Measurements from ENCODE around the gene PDLIM1.

The PDLIM1 gene

DNA sequence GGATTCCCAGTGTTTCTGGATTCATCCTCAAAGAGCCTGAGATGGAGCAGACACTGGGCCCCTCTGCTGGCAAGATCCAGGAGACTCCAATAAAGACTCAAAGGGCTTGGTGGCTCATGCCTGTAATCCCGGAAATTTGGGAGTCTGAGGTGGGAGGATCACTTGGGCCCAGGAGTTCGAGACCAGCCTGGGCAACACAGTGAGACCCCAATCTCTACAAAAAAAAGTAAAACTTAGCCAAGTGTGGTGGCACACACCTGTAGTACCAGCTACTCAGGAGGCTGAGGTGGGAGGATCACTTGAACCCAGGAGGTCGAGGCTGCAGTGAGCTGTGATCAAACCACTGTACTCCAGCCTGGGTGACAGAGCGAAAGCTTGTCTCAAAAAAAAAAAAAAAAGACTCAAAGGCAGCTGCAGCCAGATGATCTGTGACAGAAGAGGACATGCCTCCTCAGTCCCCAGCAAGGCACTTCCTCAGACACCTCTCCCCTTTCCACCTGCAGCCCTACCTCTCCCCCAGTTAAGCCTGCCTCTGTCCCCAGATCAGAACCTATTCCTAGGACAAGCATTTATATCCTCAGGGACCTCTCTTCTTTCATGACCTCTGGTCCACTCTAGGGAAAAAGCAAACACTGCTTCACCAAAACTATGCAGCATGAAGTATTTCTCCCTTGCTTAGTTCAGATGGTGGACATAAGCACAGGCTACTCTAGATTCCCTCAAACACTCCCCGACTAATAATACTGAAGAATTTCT, 27.9 kb downstream of the PDLIM1 start:
- Histone ChIP-seq H3K79me2 (ENCODE audit: low read length) (peaks cover 28% of the 10 kb centered on the region), H3K27me3 (replicated peaks; ENCODE audit: insufficient read depth, low read length) (no peaks in the 10 kb centered on the region), H4K20me1 (ENCODE audit: insufficient read depth, low read length) (no peaks in the 10 kb centered on the region), H2AFZ (ENCODE audit: low read length) (no peak overlapping the region), H3K4me3 (ENCODE audit: low read length) (no peak overlapping the region), H3K36me3 (replicated peaks; ENCODE audit: insufficient read depth, low read length) (0 out of 2 replicates have a peak, but pooled peaks cover 4% of the 10 kb centered on the region), H3K27ac (ENCODE audit: low read length) (no peak overlapping the region), H3K4me1 (ENCODE audit: low read length) (peaks cover 53% of the 10 kb centered on the region), H3F3A (ENCODE audit: insufficient read depth, low read length) (peaks cover 21% of the 10 kb centered on the region), H3K9me3 (replicated peaks; ENCODE audit: insufficient read depth, low read length) (no peaks in the 10 kb centered on the region), H3K4me2 (ENCODE audit: low read depth, low read length) (no peak overlapping the region), H3K9ac (ENCODE audit: low read length) (no peak overlapping the region), H3K9me2 (replicated peaks; ENCODE audit: insufficient read depth, low read length) (no peaks in the 10 kb centered on the region)
- TF ChIP-seq CTCF (IDR thresholded peaks at IDR 0.05; ENCODE audit: low read length), result no peak
- TF ChIP-seq EZH2phosphoT487 (IDR thresholded peaks at IDR 0.05; ENCODE audit: low read length), result no peak
- no peak for TF ChIP-seq EZH2 (optimal IDR thresholded peaks at IDR 0.05; ENCODE audit: low read depth, low read length)
- no peak for DNase-seq

DNA sequence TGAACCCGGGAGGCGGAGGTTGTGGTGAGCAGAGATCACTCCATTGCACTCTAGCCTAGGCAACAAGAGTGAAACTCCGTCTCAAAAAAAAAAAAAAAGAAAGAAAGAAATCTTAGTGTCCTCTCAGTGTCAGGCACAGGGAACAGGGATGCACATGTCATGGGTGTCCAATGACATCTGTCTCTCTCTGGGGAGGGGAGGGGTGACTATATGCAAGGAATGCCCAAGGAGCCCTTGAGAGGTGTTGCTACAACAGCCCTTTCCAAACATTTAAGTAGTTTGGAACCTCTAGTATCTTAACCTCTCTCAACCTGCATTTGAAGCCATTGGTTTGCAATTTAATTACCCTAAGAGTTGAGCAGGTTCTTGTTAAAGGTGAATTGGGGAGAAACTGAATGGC, 28.9 kb downstream of the PDLIM1 start:
- H2AFZ ChIP-seq (ENCODE audit: low read length), result no peak overlapping the region
- H3K4me2 ChIP-seq (ENCODE audit: low read depth, low read length), result no peak overlapping the region
- 0 out of 2 replicates have a peak, but pooled peaks cover 6% of the 10 kb centered on the region for H3K36me3 ChIP-seq (replicated peaks; ENCODE audit: insufficient read depth, low read length)
- no peak overlapping the region for H3K4me3 ChIP-seq (ENCODE audit: low read length)
- no peaks in the 10 kb centered on the region for H4K20me1 ChIP-seq (ENCODE audit: insufficient read depth, low read length)
- peaks cover 21% of the 10 kb centered on the region for H3F3A ChIP-seq (ENCODE audit: insufficient read depth, low read length)
- H3K79me2 ChIP-seq (ENCODE audit: low read length), result peaks cover 37% of the 10 kb centered on the region
- H3K9me3 ChIP-seq (replicated peaks; ENCODE audit: insufficient read depth, low read length), result no peaks in the 10 kb centered on the region
- H3K9me2 ChIP-seq (replicated peaks; ENCODE audit: insufficient read depth, low read length), result no peaks in the 10 kb centered on the region
- TF ChIP-seq CTCF (IDR thresholded peaks at IDR 0.05; ENCODE audit: low read length) (no peak), EZH2phosphoT487 (IDR thresholded peaks at IDR 0.05; ENCODE audit: low read length) (no peak), EZH2 (optimal IDR thresholded peaks at IDR 0.05; ENCODE audit: low read depth, low read length) (no peak)
- peak overlapping the region; percentile 14; the same call in 1 of the 2 replicates for H3K27ac ChIP-seq (ENCODE audit: low read length)
- no peak overlapping the region for H3K9ac ChIP-seq (ENCODE audit: low read length)
- H3K27me3 ChIP-seq (replicated peaks; ENCODE audit: insufficient read depth, low read length), result no peaks in the 10 kb centered on the region
- DNase-seq, result no peak
- H3K4me1 ChIP-seq (ENCODE audit: low read length), result peaks cover 46% of the 10 kb centered on the region

DNA sequence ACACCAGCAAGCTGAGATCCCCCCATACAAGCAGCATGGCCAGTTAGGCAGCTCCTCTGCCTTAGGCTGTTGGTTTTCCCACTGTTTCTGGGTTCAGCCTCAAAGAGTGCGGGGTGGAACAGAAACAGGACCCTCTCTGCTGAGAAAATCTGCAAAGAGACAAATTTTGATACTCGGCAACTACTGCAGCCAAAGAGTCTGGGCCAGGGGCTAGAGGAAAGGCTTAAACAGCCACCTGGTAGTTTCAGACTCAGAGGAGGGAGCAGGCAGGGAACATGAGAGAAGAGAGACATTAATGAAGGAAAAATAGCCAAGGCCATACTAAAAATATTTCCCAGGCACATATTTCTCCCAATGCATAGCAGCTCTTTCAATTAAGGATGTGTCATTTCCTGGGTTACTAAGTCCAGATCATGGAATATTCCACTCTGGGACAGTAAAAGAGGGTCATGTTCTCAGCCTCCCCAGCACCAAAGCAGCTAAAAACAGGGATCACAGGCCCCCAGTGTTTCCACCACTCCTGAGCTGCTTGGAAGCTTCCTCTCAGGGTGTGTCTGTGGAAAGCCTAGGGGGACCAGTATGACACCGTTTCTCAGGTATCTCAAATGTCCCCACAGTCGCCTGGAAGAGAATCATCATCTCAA, 29.8 kb downstream of the PDLIM1 start:
- Histone ChIP-seq H3K4me2 (ENCODE audit: low read depth, low read length) (peak overlapping the region; percentile 67), H3K4me1 (ENCODE audit: low read length) (peaks cover 46% of the 10 kb centered on the region), H3K36me3 (replicated peaks; ENCODE audit: insufficient read depth, low read length) (0 out of 2 replicates have a peak, but pooled peaks cover 6% of the 10 kb centered on the region), H4K20me1 (ENCODE audit: insufficient read depth, low read length) (no peaks in the 10 kb centered on the region), H3K9me2 (replicated peaks; ENCODE audit: insufficient read depth, low read length) (no peaks in the 10 kb centered on the region), H3K27me3 (replicated peaks; ENCODE audit: insufficient read depth, low read length) (no peaks in the 10 kb centered on the region), H3K79me2 (ENCODE audit: low read length) (peaks cover 36% of the 10 kb centered on the region), H3K4me3 (ENCODE audit: low read length) (peak overlapping the region; percentile 20), H3K27ac (ENCODE audit: low read length) (peak overlapping the region; percentile 93), H2AFZ (ENCODE audit: low read length) (no peak overlapping the region), H3K9ac (ENCODE audit: low read length) (peak overlapping the region; percentile 43), H3K9me3 (replicated peaks; ENCODE audit: insufficient read depth, low read length) (no peaks in the 10 kb centered on the region), H3F3A (ENCODE audit: insufficient read depth, low read length) (peaks cover 21% of the 10 kb centered on the region)
- TF ChIP-seq EZH2phosphoT487 (IDR thresholded peaks at IDR 0.05; ENCODE audit: low read length), result no peak
- TF ChIP-seq CTCF (IDR thresholded peaks at IDR 0.05; ENCODE audit: low read length), result no peak
- TF ChIP-seq EZH2 (optimal IDR thresholded peaks at IDR 0.05; ENCODE audit: low read depth, low read length), result no peak
- peak; percentile 38 for DNase-seq
